Activated naive CD4-positive, alpha-beta T cell treated with anti-CD3 and anti-CD28 coated beads, Interleukin-2, amount 50 U/mL, for 72 hours (primary cell): ENCODE data around the gene ANKRD16. TPM values are rescaled to one million over a fixed set of nuclear protein-coding genes. Genes with fewer than 3 reads are reported as not detected.
"Not testable (repeated sequence)": the region's sequence is repeated elsewhere in the genome, so short reads cannot be mapped to it uniquely, and the experiment has no call there.

Experiments
- ATAC-seq, 2 donors: fragments of 150-1000 bp; cut with Tn5 transposase; 2 replicates each; pipeline ENCODE4 v1.10.0; 2021; ENCODE audit warnings: mild to moderate bottlenecking in 2 of 2, moderate library complexity in 2 of 2
- DNase-seq, 2 donors: peaks; one replicate each; pipeline ENCODE4 v3.0.0; 2021 to 2022; ENCODE audit warnings: low spot score in 2 of 2
- H3K27ac Mint-ChIP-seq, 2 donors: one replicate each; pipeline ENCODE4 v1.8.0; 2022; ENCODE audit warnings: mild to moderate bottlenecking in 2 of 2, mixed read lengths in 2 of 2
- H3K36me3 Mint-ChIP-seq, 2 donors: one replicate each; pipeline ENCODE4 v1.8.0; 2022; ENCODE audit warnings: mixed read lengths in 2 of 2
- H3K9me3 Mint-ChIP-seq, 2 donors: one replicate each; pipeline ENCODE4 v1.8.0; 2022; ENCODE audit warnings: mixed read lengths in 2 of 2
- total RNA-seq, 2 donors: library from RNA; stranded (reverse); gene quantifications; one replicate each; pipeline ENCODE4 v1.2.3, GENCODE V29; 2022

Gene ANKRD16
- total RNA-seq, 2 donors from 2014 or later: 3.3 to 6.8 TPM

- ATAC-seq (no peak), DNase-seq (no peak)
- Mint-ChIP-seq H3K27ac (peak overlapping the region in 1 of 2 donors; percentile 19), H3K36me3 (peaks cover 2 to 25% of the 10 kb centered on the region in 2 donors), H3K9me3 (no peaks in the 10 kb centered on the region)
Measured at GRCh38 chr10:5910323-5911100, 20.8 kb upstream of the ANKRD16 start.

GRCh38 chr10:5908676-5909075 is 19.0 kb upstream of the ANKRD16 start:
- not testable (repeated sequence) for DNase-seq, H3K9me3 Mint-ChIP-seq, ATAC-seq
- peaks cover 8 to 25% of the 10 kb centered on the region in 2 donors for H3K36me3 Mint-ChIP-seq
- peak overlapping the region in 1 of 2 donors; percentile 79 for H3K27ac Mint-ChIP-seq

GRCh38 chr10:5906651-5907050 is 17.0 kb upstream of the ANKRD16 start:
- ATAC-seq: no peak

GRCh38 chr10:5905854-5906507 is 16.3 kb upstream of the ANKRD16 start:
- DNase-seq (no peak), ATAC-seq (no peak)
- H3K27ac Mint-ChIP-seq: no peak overlapping the region
- peaks cover 0 to 6% of the 10 kb centered on the region in 2 donors for H3K9me3 Mint-ChIP-seq
- peaks cover 11 to 20% of the 10 kb centered on the region in 2 donors for H3K36me3 Mint-ChIP-seq

More at GRCh38 chr10:5906651-5907050, 17.0 kb upstream of the ANKRD16 start:
- Mint-ChIP-seq H3K27ac (no peak overlapping the region), H3K36me3 (peaks cover 18 to 20% of the 10 kb centered on the region in 2 donors), H3K9me3 (peaks cover 0 to 6% of the 10 kb centered on the region in 2 donors)
- no peak for DNase-seq

GRCh38 chr10:5904227-5904626 is 14.5 kb upstream of the ANKRD16 start:
- H3K27ac Mint-ChIP-seq: no peak overlapping the region
- DNase-seq: no peak

GRCh38 chr10:5903563-5903962 is 13.9 kb upstream of the ANKRD16 start:
- Mint-ChIP-seq H3K36me3 (peaks cover 6 to 20% of the 10 kb centered on the region in 2 donors), H3K27ac (no peak overlapping the region), H3K9me3 (peaks cover 0 to 6% of the 10 kb centered on the region in 2 donors)
- DNase-seq (no peak), ATAC-seq (no peak)

More at GRCh38 chr10:5904227-5904626, 14.5 kb upstream of the ANKRD16 start:
- peaks cover 0 to 6% of the 10 kb centered on the region in 2 donors for H3K9me3 Mint-ChIP-seq
- peaks cover 10 to 20% of the 10 kb centered on the region in 2 donors for H3K36me3 Mint-ChIP-seq
- peak; percentile 82 to 85 for ATAC-seq

GRCh38 chr10:5902511-5903274 is 13.0 kb upstream of the ANKRD16 start:
- H3K27ac Mint-ChIP-seq: no peak overlapping the region
- peaks cover 0 to 8% of the 10 kb centered on the region in 2 donors for H3K9me3 Mint-ChIP-seq

GRCh38 chr10:5900247-5900646 is 10.6 kb upstream of the ANKRD16 start:
- DNase-seq: no peak
- no peak for ATAC-seq
- H3K9me3 Mint-ChIP-seq: peaks cover 0 to 16% of the 10 kb centered on the region in 2 donors
- peaks cover 0 to 53% of the 10 kb centered on the region in 2 donors for H3K36me3 Mint-ChIP-seq
- H3K27ac Mint-ChIP-seq: peak overlapping the region in 1 of 2 donors; percentile 50

More at GRCh38 chr10:5902511-5903274, 13.0 kb upstream of the ANKRD16 start:
- no peak for DNase-seq
- no peak for ATAC-seq
- H3K36me3 Mint-ChIP-seq: peaks cover 4 to 29% of the 10 kb centered on the region in 2 donors

GRCh38 chr10:5898163-5898562 is 8.5 kb upstream of the ANKRD16 start:
- peaks cover 0 to 10% of the 10 kb centered on the region in 2 donors for H3K9me3 Mint-ChIP-seq
- no peak for ATAC-seq
- no peak for DNase-seq
- peaks cover 0 to 54% of the 10 kb centered on the region in 2 donors for H3K36me3 Mint-ChIP-seq
- no peak overlapping the region for H3K27ac Mint-ChIP-seq

GRCh38 chr10:5897504-5897903 is 7.8 kb upstream of the ANKRD16 start:
- Mint-ChIP-seq H3K36me3 (peaks cover 0 to 52% of the 10 kb centered on the region in 2 donors), H3K27ac (no peak overlapping the region), H3K9me3 (peaks cover 0 to 10% of the 10 kb centered on the region in 2 donors)
- no peak for DNase-seq
- ATAC-seq: no peak

GRCh38 chr10:5897053-5897340 is 7.3 kb upstream of the ANKRD16 start:
- DNase-seq: no peak
- peaks cover 0 to 53% of the 10 kb centered on the region in 2 donors for H3K36me3 Mint-ChIP-seq

GRCh38 chr10:5896208-5897052 is 6.7 kb upstream of the ANKRD16 start:
- DNase-seq: no peak
- Mint-ChIP-seq H3K27ac (peak overlapping the region; percentile 74 to 75), H3K36me3 (peaks cover 0 to 53% of the 10 kb centered on the region in 2 donors), H3K9me3 (peaks cover 0 to 10% of the 10 kb centered on the region in 2 donors)
- no peak for ATAC-seq

More at GRCh38 chr10:5897053-5897340, 7.3 kb upstream of the ANKRD16 start:
- Mint-ChIP-seq H3K9me3 (peaks cover 0 to 10% of the 10 kb centered on the region in 2 donors), H3K27ac (peak overlapping the region in 1 of 2 donors; percentile 38)
- no peak for ATAC-seq

GRCh38 chr10:5895804-5896203 is 6.1 kb upstream of the ANKRD16 start:
- no peak for DNase-seq
- ATAC-seq: peak; percentile 13 to 26
- Mint-ChIP-seq H3K9me3 (peaks cover 0 to 10% of the 10 kb centered on the region in 2 donors), H3K27ac (peak overlapping the region; percentile 74 to 75), H3K36me3 (peaks cover 0 to 53% of the 10 kb centered on the region in 2 donors)

GRCh38 chr10:5895365-5895764 is 5.7 kb upstream of the ANKRD16 start:
- ATAC-seq (no peak), DNase-seq (no peak)
- H3K36me3 Mint-ChIP-seq: peaks cover 0 to 53% of the 10 kb centered on the region in 2 donors
- H3K9me3 Mint-ChIP-seq: peaks cover 0 to 10% of the 10 kb centered on the region in 2 donors
- peak overlapping the region; percentile 66 to 74 for H3K27ac Mint-ChIP-seq

GRCh38 chr10:5894873-5895272 is 5.2 kb upstream of the ANKRD16 start:
- ATAC-seq: no peak
- Mint-ChIP-seq H3K27ac (peak overlapping the region in 1 of 2 donors; percentile 30), H3K9me3 (peaks cover 0 to 10% of the 10 kb centered on the region in 2 donors), H3K36me3 (peaks cover 0 to 53% of the 10 kb centered on the region in 2 donors)
- no peak for DNase-seq

GRCh38 chr10:5894403-5894802 is 4.7 kb upstream of the ANKRD16 start:
- peaks cover 0 to 10% of the 10 kb centered on the region in 2 donors for H3K9me3 Mint-ChIP-seq
- H3K27ac Mint-ChIP-seq: no peak overlapping the region
- peaks cover 0 to 53% of the 10 kb centered on the region in 2 donors for H3K36me3 Mint-ChIP-seq
- DNase-seq: no peak
- no peak for ATAC-seq
